Activated CD8-positive, alpha-beta T cell treated with anti-CD3 and anti-CD28 coated beads for 36 hours (primary cell): ENCODE results near the gene CARD19. TPM values are rescaled to one million over a fixed set of nuclear protein-coding genes. Genes with fewer than 3 reads are reported as not detected.

Experiments
- ATAC-seq: fragments of 200-7000 bp; cut with Tn5 transposase; one replicate; pipeline ENCODE4 v1.10.0; 2021; ENCODE audit warnings: mild to moderate bottlenecking, moderate library complexity
- CTCF ChIA-PET: fragments of 350-600 bp; sonication (Branson Sonifier 250); formaldehyde crosslinking; loops from one replicate; lab custom pipeline; 2021; ENCODE audit warnings: antibody characterized with exemption; lab: Charles Lee
- POLR2A ChIA-PET: fragments of 350-600 bp; sonication (Branson Sonifier 250); formaldehyde crosslinking; loops from one replicate; lab custom pipeline; 2021; ENCODE audit warnings: antibody characterized with exemption; lab: Charles Lee
- DNase-seq: peaks from one replicate; pipeline ENCODE4 v3.0.0-alpha.2; 2020
- H3K27ac Mint-ChIP-seq: one replicate; pipeline ENCODE4 v1.8.0; 2021; ENCODE audit warnings: mild to moderate bottlenecking, mixed read lengths
- H3K27me3 Mint-ChIP-seq: one replicate; pipeline ENCODE4 v1.8.0; 2021; ENCODE audit warnings: mixed read lengths
- H3K36me3 Mint-ChIP-seq: one replicate; pipeline ENCODE4 v1.8.0; 2021; ENCODE audit warnings: low read depth, mixed read lengths
- H3K4me1 Mint-ChIP-seq: one replicate; pipeline ENCODE4 v1.8.0; 2021; ENCODE audit warnings: low read depth, mixed read lengths
- H3K4me3 Mint-ChIP-seq: one replicate; pipeline ENCODE4 v1.8.0; 2021; ENCODE audit warnings: mild to moderate bottlenecking, moderate library complexity, mixed read lengths
- H3K9me3 Mint-ChIP-seq: one replicate; pipeline ENCODE4 v1.8.0; 2021; ENCODE audit warnings: mixed read lengths
- intact Hi-C: fragments of 100-400 bp; cut with micrococcal nuclease; formaldehyde crosslinking; loops from one replicate; pipeline ENCODE4 v1.10.0; 2022
- total RNA-seq, 2 experiments: library from RNA; stranded (reverse); gene quantifications; one replicate each; pipeline ENCODE4 v1.2.3, GENCODE V29; 2021
- TF ChIP-seq, protein P1 (sequence below): fragments of 200-600 bp; IDR thresholded peaks from one replicate; pipeline ENCODE4 v1.8.0; 2022; ENCODE audit warnings: antibody characterized with exemption, mild to moderate bottlenecking

CARD19 gene
- total RNA-seq, 2 experiments from 2014 or later: 42.9 to 43.4 TPM

DNA sequence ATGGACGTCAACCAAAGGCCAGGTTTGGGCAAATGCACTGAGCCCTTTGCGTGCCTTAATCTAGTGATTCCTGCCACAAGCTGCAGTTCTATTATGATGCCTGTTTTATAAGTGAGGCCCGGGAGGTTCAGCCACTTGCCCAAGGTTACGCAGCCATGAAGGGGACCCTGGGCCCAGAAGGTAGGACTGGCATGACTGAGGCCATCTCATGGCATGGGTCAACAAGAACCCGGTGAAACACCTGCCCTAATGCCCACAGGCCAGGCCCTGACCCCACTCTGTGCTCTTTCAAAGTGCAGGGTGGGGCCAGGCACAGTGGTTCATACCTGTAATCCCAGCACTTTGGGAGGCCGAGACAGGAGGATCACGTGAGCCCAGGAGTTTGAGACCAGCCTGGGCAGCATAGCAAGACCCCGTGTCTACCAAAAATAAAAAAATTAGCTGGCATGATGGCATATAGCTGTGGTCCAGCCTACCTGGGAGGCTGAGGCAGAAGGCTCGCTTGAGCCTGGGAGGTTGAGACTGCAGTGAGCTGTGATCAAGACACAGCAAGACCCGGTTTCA, 29.4 kb downstream of the CARD19 start:
- Mint-ChIP-seq H3K9me3 (no peaks in the 10 kb centered on the region), H3K36me3 (peaks cover 36% of the 10 kb centered on the region), H3K27ac (peak overlapping the region; percentile 87), H3K27me3 (no peaks in the 10 kb centered on the region), H3K4me1 (peaks cover 43% of the 10 kb centered on the region), H3K4me3 (no peak overlapping the region)
- TF ChIP-seq, protein P1, sequence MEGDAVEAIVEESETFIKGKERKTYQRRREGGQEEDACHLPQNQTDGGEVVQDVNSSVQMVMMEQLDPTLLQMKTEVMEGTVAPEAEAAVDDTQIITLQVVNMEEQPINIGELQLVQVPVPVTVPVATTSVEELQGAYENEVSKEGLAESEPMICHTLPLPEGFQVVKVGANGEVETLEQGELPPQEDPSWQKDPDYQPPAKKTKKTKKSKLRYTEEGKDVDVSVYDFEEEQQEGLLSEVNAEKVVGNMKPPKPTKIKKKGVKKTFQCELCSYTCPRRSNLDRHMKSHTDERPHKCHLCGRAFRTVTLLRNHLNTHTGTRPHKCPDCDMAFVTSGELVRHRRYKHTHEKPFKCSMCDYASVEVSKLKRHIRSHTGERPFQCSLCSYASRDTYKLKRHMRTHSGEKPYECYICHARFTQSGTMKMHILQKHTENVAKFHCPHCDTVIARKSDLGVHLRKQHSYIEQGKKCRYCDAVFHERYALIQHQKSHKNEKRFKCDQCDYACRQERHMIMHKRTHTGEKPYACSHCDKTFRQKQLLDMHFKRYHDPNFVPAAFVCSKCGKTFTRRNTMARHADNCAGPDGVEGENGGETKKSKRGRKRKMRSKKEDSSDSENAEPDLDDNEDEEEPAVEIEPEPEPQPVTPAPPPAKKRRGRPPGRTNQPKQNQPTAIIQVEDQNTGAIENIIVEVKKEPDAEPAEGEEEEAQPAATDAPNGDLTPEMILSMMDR: no peak
- no peak for ATAC-seq
- CTCF ChIA-PET: interaction anchor here (1.1 to 4.5 kb wide), 3 partner anchors 13 to 22 kb away, joined by 3 to 27 read pairs (median 8); no protein-coding TSS in a partner anchor
- peak; percentile 0 for DNase-seq
- intact Hi-C loops: no loop called here
- POLR2A ChIA-PET: interaction anchor here (1.0 kb wide), 1 partner anchor 9 kb away, joined by 4 read pairs; the partner anchor contains the start of gene NINJ1

DNA sequence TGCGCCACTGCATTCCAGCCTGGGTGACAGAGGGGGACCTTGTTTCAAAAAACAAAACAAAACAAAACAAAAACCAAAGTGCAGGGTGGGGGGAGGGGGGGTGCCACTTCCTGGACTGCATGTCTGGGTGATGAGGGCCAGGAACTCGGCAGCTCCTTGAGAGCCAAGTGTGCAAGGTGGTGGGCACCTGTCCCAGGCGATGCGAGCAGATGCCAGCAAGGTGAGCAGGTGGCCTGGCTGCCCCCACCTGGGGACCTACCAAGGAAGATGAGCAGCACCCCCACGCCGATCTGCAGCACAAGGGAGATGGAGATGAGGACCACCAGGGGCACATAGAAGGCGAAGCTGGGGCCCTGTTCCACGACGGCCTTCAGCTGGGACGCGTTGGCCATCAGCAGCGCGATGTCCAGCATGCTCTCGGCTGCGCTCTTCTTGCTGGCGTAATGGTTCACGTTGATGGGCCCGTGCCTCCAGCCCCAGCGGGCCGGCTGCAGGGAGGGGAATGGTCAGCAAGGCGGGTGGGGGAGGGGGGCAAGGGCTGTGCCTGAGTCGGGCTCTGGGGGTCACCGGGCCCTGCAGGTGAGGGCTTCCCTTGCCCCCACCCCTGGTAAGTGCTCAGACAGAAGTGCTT, 30.2 kb downstream of the CARD19 start:
- H3K27ac Mint-ChIP-seq: peak overlapping the region; percentile 87
- peaks cover 49% of the 10 kb centered on the region for H3K4me1 Mint-ChIP-seq
- intact Hi-C loops: no loop called here
- no peaks in the 10 kb centered on the region for H3K9me3 Mint-ChIP-seq
- H3K36me3 Mint-ChIP-seq: peaks cover 39% of the 10 kb centered on the region
- H3K27me3 Mint-ChIP-seq: no peaks in the 10 kb centered on the region
- ATAC-seq (no peak), DNase-seq (peak; percentile 7)
- TF ChIP-seq, protein P1: no peak
- ChIA-PET CTCF (interaction anchor here (1.1 to 4.5 kb wide), 4 partner anchors 14 to 123 kb away, joined by 3 to 27 read pairs (median 6); no protein-coding TSS in a partner anchor), POLR2A (interaction anchor here (0.6 to 1.7 kb wide), 4 partner anchors 8 to 177 kb away, joined by 3 to 8 read pairs (median 4); partner anchors contain the start of gene NINJ1)
- peak overlapping the region; percentile 55 for H3K4me3 Mint-ChIP-seq

DNA sequence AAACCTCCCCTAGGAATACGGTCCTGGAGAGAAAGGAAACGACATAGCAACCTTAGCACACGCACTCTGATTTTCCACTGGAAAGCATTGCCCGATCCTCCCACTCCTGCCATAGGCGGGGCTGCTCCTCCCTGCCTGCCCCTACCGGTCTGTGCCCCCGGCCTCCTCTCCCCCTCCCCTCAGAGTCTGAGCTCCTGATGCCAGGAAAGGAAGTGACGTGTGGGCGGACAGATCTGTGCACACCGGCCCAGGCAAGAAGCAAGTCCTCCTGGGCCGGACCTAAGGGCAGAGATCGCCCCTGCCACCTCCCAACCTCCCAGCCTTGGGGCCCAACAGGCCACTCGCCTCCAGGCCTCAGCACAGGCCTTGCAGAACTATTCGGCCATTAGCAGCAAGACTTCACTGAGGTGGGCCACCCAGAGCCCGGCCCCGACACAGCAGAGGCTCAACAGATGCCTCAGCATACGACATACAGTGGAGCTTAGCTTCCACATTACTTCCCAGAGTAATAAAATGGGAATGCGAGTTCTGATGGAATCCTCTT, 30.9 kb downstream of the CARD19 start:
- Mint-ChIP-seq H3K4me1 (peaks cover 56% of the 10 kb centered on the region), H3K27ac (peak overlapping the region; percentile 87), H3K9me3 (no peaks in the 10 kb centered on the region), H3K27me3 (no peaks in the 10 kb centered on the region), H3K4me3 (peak overlapping the region; percentile 55), H3K36me3 (peaks cover 42% of the 10 kb centered on the region)
- TF ChIP-seq, protein P1: no peak
- ChIA-PET POLR2A (interaction anchor here (0.6 to 1.7 kb wide), 4 partner anchors 9 to 177 kb away, joined by 3 to 8 read pairs (median 4); no protein-coding TSS in a partner anchor), CTCF (interaction anchor here (1.6 to 4.5 kb wide), 3 partner anchors 17 to 124 kb away, joined by 3 to 27 read pairs (median 8); no protein-coding TSS in a partner anchor)
- ATAC-seq (peak; percentile 69), DNase-seq (peak; percentile 61)
- intact Hi-C loops: no loop called here

DNA sequence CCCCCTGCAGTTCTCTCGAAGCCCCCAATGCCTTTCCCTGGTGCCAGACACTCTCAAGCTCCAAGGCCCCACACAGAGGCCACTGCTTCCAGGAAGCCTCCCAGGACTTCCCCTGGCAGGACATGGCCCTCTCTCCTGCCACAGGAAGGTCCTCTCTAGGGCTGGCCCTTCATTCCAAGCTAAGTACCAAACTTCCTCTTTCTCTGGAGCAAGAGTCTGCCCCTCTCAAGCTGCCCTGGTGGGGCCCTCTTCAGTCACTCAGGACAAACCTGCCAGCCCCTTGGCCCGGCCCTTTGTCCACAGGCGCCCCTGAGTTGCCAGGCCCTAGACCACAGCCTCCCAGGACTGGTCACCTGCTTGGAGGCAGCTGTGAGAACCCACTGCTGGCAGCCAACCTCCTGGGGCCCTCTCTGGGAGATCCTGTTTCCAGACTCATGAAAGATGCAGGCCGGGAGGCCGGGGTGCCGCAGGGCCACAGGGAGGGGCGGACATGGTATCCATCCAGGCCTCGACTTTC, 31.4 kb downstream of the CARD19 start:
- peak overlapping the region; percentile 55 for H3K4me3 Mint-ChIP-seq
- H3K27ac Mint-ChIP-seq: peak overlapping the region; percentile 87
- H3K9me3 Mint-ChIP-seq: no peaks in the 10 kb centered on the region
- no peaks in the 10 kb centered on the region for H3K27me3 Mint-ChIP-seq
- DNase-seq (no peak), ATAC-seq (no peak)
- ChIA-PET POLR2A (interaction anchor here (0.7 to 1.7 kb wide), 3 partner anchors 9 to 59 kb away, joined by 4 to 8 read pairs (median 5); no protein-coding TSS in a partner anchor), CTCF (interaction anchor here (1.5 to 4.5 kb wide), 5 partner anchors 7 to 124 kb away, joined by 3 to 27 read pairs (median 4); no protein-coding TSS in a partner anchor)
- TF ChIP-seq, protein P1: no peak
- intact Hi-C loops: no loop called here
- peaks cover 47% of the 10 kb centered on the region for H3K36me3 Mint-ChIP-seq
- H3K4me1 Mint-ChIP-seq: peaks cover 61% of the 10 kb centered on the region
